SH-SY5Y (cell line): ENCODE measurements around the gene OLIG2.

Source experiments
- GATA2 ChIP-seq: IDR thresholded peaks from 2 replicates; pipeline ENCODE4 v1.6.1; 2011; ENCODE audit warnings: mild to moderate bottlenecking, low read depth, low read length
- GATA3 ChIP-seq: IDR thresholded peaks from 2 replicates; pipeline ENCODE4 v1.6.1; 2011; ENCODE audit warnings: low read depth, mild to moderate bottlenecking, low read length, moderate library complexity

DNA sequence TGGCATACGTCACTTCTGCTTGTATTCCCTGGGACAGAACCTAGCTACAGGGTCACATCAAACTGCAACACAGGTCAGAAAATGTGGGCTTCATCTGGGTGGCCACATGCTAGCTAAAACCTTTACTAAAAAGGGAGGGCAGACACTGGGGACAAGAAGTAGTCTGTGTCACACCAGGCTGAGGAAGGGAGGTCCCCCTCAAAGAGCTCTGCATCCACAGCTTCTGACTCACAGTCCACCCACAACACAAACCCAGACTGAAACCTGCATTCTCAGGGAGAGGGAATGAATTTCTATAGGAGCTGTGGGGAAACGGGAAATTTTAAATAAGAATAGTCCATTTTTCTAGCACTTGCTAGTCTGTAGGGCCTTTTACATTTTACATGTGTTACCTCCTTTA, 16.2 kb downstream of the OLIG2 start:
- no peak for TF ChIP-seq GATA2
- TF ChIP-seq GATA3: no peak
